HK-2 (cell line): Measurements from ENCODE around the gene TMEM202.
"Not testable (repeated sequence)": the region's sequence is repeated elsewhere in the genome, so short reads cannot be mapped to it uniquely, and the experiment has no call there.

ENCODE experiments used
- DNase-seq: peaks from one replicate; pipeline ENCODE4 v3.0.0-alpha.2; 2018; ENCODE audit not compliant: unreplicated experiment

Gene TMEM202, protein sequence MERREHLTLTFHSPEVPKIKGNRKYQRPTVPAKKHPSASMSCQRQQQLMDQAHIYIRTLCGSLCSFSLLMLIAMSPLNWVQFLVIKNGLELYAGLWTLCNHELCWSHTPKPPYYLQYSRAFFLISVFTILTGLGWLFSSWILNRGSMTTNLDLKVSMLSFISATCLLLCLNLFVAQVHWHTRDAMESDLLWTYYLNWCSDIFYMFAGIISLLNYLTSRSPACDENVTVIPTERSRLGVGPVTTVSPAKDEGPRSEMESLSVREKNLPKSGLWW

DNA sequence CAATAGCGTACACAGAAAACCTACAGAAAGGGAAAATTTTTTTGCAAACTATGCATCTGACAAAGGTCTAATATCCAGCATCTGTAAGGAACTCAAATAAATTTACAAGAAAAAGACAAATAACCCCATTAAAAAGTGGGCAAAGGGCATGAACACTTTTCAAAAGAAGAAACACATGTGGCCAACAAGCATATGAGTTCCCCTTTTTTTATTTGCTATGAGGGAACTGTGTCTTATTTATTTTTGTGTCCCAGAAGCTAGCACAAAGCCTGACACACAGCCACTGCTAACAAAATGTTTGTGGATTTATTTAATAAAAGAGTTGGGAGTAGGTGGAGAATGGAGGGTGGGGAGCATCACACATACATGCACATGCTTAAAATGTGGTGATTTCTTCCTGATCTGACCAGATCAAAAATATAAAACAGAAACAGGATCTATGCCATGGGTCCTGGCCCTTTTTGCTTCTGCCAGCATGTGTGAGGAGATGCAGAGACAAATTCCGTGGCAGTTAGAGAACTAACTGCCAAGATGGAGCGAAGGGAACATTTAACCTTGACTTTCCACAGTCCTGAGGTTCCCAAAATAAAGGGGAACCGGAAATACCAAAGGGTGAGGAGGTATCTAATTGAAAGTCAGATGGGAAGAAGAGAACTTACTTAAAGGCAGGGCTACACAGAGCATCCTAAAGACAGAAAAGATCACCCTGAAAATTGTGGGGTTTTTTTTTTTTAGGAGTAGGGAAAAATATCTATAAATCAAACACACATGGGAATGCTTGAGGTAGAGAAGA is at the start of gene TMEM202:
Gene TMEM202 (plus strand): TSS at position 510 of the 793 bp plus-strand sequence. CDS start 22 bp downstream, at position 532.
- no peak for DNase-seq

- DNase-seq: no peak
Observed at GRCh38 chr15:72353266-72353665, 44.8 kb upstream of the TMEM202 start.

GRCh38 chr15:72354496-72354895 is 43.6 kb upstream of the TMEM202 start:
- no peak for DNase-seq

- no peak for DNase-seq
Observed at GRCh38 chr15:72358121-72358520, 40.0 kb upstream of the TMEM202 start.

- no peak for DNase-seq
Observed at GRCh38 chr15:72358650-72359171, 39.4 kb upstream of the TMEM202 start.

DNA sequence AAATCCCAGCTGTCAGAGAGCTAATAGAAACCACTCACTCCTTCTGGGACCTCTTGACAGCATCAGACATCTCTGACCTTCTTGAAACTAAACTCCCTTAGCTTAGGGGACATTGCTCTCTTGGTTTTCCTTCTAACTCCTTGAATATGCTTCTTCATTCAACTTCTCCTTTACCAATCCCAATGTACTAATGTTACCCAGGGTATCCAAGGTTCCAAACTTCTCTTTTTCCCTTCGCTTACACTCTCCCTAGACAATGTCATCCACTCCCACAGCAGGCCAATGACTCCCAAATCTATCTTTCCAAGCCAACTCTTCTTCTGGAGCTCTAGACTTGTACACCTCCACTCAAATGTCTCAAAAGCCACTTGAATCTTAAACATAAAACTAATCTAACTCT is 36.9 kb upstream of the TMEM202 start:
- DNase-seq: no peak

GRCh38 chr15:72365844-72366243 is 32.3 kb upstream of the TMEM202 start:
- no peak for DNase-seq

DNA sequence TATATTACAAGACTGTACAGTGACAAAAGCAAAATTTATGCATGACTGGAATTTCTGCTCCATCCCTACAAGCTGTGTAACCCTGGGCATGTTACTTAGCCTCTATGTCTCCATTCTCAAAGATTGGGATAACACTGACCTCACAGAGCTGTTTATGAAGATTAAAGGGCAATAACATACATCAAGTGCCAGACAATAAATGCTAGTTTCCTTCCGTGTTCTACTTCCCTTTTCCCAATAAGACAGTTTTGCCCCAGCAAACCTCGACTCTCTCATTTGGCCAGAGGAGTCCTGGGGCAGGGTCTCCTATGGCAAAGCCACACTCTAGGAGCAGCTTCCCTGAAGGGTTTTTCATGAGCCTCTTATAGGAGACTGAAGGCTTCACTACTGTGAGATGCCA is 29.8 kb upstream of the TMEM202 start:
- no peak for DNase-seq

- DNase-seq: no peak
Observed at GRCh38 chr15:72368899-72369298, 29.2 kb upstream of the TMEM202 start.

DNA sequence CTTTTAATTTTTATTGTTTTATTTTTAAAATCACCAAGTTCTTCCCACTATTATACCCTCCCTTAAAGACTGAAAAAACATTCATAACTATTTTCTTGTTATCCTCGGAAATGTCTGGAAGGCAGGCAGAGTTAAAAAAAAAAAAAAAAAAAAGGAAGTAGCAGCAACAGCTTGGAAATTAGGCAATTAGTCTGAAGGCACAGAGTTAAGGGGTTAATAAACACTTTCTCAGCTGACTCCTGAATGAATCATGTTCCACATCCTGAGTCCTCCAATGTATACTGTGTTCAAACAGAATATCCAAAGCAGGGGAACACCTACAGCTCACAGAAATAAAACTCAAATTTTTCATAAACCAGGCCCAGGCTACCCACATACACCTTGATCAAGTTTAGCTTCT is 28.1 kb upstream of the TMEM202 start:
- DNase-seq: no peak

GRCh38 chr15:72372361-72372760 is 25.7 kb upstream of the TMEM202 start:
- DNase-seq: no peak

GRCh38 chr15:72375501-72375845 is 22.6 kb upstream of the TMEM202 start:
- DNase-seq: no peak

DNA sequence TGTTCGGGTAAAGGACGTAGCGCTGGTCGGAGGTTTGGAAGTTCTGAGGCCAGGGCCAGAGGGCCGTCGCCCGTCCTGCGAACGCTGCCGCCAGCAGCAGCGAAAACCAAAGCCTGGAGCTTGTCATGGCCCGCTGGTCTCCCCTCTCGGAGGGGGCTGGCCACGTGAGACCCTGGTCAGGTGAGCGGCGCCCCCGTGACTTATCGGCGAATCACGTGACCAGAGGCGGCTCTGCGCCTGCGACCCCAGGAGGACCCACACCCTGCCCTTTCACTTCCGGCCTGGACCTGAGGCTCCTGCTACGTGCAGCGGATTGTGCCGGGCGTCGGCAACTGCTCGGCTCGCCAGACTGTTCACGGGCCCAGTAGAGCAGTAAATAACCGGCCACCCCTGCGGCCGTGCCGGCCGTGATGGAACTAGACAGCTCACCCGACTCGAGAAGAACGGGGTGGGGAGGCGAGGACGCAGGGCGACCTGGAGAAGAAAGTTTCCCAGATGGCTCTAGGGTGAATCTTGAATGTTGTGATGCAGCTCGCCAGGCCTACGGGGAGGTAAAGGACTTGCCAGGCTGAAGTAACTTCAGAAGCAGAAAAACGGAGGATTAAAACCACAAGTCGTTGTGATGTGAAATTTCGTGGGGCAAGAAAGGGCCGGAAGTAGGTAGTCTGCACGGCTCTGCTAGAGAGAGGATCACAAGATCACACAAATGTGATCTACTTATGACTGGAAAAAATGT is 22.1 kb upstream of the TMEM202 start, which contains the start of gene HEXA:
Gene HEXA (minus strand): TSS at position 169 of the 736 bp plus-strand sequence. CDS start 42 bp downstream, at position 127.
- peak; percentile 90 for DNase-seq

DNA sequence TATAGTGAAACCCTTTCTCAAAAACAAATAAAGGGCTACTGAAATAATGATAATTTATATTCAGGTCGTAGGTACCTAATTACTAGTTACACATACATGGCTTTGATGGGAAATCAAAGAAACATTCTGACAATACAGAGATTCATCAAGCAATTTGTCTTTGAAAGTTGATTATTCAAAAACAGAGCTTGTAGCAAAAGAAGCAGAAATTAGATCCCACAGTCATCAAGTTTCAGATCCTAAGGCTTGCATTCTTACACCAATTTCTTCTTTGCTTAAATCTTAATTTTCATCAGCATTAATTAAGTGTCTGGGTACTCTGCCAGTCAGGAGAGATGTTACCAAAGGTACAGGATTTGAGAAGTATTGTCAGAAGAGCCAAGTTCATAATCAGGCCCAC is 20.8 kb upstream of the TMEM202 start:
- no peak for DNase-seq

DNA sequence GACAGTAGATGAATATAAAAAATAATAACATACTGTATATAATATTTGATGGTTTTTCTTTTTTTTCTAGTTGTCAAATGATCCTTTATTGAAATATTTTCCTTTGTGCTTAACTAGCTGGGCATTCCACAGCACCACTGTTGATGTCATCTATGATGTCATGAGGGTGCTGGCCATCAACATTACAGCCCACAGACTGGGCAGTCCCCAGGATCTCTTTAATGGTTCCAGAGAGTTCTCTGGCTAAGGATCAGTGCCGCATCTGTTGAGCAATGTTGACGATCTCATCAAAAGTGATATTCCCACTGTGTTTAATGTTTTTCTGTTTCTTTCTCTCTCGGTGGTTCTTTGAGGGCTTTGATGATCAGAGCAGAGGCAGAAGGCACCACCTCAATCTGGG is 19.0 kb upstream of the TMEM202 start:
- not testable (repeated sequence) for DNase-seq

- DNase-seq: no peak
Observed at GRCh38 chr15:72379856-72380430, 18.2 kb upstream of the TMEM202 start.

DNA sequence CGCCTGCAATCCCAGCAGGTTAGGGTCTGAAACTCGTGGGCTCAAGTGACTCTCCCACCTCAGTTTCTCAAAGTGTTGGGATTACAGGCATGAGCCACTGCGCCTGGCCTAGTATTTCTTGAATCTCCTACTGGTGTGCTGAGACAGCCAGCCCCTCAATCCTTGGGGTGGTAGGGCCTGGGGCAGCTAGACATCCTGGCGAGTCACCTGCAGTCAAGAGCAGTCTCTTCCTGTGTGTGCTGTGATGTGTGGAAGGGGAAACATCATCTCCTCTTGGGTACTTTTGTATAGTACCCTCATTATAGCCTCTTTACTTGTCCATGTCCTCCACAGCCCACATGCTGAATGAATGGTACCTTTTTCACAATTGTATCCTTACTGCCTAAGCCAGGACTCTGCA is 17.4 kb upstream of the TMEM202 start:
- no peak for DNase-seq

GRCh38 chr15:72382146-72382545 is 16.0 kb upstream of the TMEM202 start:
- DNase-seq: no peak

GRCh38 chr15:72387741-72388140 is 10.4 kb upstream of the TMEM202 start:
- no peak for DNase-seq

DNA sequence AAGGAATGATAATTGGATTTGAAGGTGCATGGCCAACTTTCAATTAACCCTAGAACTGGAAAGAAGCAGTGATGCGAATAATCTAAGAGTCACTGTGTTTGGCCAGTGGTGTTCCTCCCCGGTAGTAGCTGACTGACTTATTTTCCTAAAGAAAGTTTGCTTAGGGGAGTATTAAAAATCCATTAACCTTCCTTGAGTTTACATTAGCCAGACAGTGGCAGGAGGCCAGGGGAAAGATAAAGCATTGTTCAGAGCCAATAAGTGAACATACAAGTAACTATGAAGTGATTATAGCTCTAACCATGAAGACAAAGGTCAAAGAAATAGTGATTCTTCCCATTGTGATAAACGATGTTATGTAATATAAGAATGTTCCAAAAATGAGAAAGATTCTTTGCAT is 8.9 kb upstream of the TMEM202 start:
- no peak for DNase-seq

DNA sequence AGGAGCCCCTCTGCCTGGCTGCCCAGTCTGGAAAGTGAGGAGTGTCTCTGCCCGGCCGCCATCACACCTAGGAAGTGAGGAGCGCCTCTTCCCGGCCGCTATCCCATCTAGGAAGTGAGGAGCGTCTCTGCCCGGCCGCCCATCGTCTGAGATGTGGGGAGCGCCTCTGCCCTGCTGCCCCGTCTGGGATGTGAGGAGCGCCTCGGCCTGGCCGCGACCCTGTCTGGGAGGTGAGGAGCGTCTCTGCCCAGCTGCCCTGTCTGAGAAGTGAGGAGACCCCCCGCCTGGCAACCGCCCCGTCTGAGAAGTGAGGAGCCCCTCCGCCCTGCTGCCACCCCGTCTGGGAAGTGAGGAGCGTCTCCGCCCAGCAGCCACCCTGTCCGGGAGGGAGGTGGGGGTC is 1.8 kb upstream of the TMEM202 start:
- DNase-seq: not testable (repeated sequence)

GRCh38 chr15:72398648-72399047 is 543 bp downstream of the TMEM202 start:
- no peak for DNase-seq
